H9 (cell line): ENCODE results near the gene ITGB2. TPM values are rescaled to one million over a fixed set of nuclear protein-coding genes. Genes with fewer than 3 reads are reported as not detected.
A peak's percentile ranks its signal among the peaks of the same experiment; 100 is the strongest.

Source experiments
- DNase-seq: peaks from one replicate; pipeline ENCODE4 v3.0.0-alpha.2; 2017
- H2AFZ ChIP-seq: one replicate; pipeline ENCODE4 v1.6.1; 2013; ENCODE audit warnings: mild to moderate bottlenecking, low read length, control low read depth, moderate library complexity
- H2AK5ac ChIP-seq: 2 replicates; pipeline ENCODE4 v1.6.1; 2013; ENCODE audit warnings: low read length, control low read depth, mixed read lengths; ENCODE audit not compliant: insufficient read length
- H2BK120ac ChIP-seq: one replicate; pipeline ENCODE4 v1.6.1; 2013; ENCODE audit warnings: low read depth, mild to moderate bottlenecking, low read length, control low read depth, inconsistent platforms; ENCODE audit not compliant: poor library complexity, severe bottlenecking
- H2BK12ac ChIP-seq: 2 replicates; pipeline ENCODE4 v1.6.1; 2013; ENCODE audit warnings: low read length, control low read depth, mixed read lengths, low read depth; ENCODE audit not compliant: insufficient read length
- H2BK15ac ChIP-seq: 2 replicates; pipeline ENCODE4 v1.6.1; 2013; ENCODE audit warnings: low read depth, low read length, control low read depth
- H2BK20ac ChIP-seq: one replicate; pipeline ENCODE4 v1.6.1; 2013; ENCODE audit warnings: low read depth, mild to moderate bottlenecking, low read length, control low read depth, inconsistent platforms; ENCODE audit not compliant: poor library complexity, severe bottlenecking
- H2BK5ac ChIP-seq: 2 replicates; pipeline ENCODE4 v1.6.1; 2013; ENCODE audit warnings: low read length, control low read depth, mixed read lengths; ENCODE audit not compliant: insufficient read length
- H3K14ac ChIP-seq: 2 replicates; pipeline ENCODE4 v1.6.1; 2013; ENCODE audit warnings: low read length, control low read depth; ENCODE audit not compliant: insufficient read depth
- H3K18ac ChIP-seq: 2 replicates; pipeline ENCODE4 v1.6.1; 2013; ENCODE audit warnings: low read depth, mild to moderate bottlenecking, mixed read lengths, low read length, control low read depth; ENCODE audit not compliant: insufficient read length
- H3K23ac ChIP-seq: 2 replicates; pipeline ENCODE4 v1.6.1; 2013; ENCODE audit warnings: low read length, control low read depth, mixed read lengths, low read depth; ENCODE audit not compliant: insufficient read length
- H3K23me2 ChIP-seq: 2 replicates; pipeline ENCODE4 v1.6.1; 2013; ENCODE audit warnings: low read depth, mild to moderate bottlenecking, mixed read lengths, low read length, control low read depth; ENCODE audit not compliant: insufficient read length, poor library complexity, severe bottlenecking
- H3K27ac ChIP-seq: 2 replicates; pipeline ENCODE4 v1.5.1; 2013; ENCODE audit warnings: low read length, control low read depth, mixed read lengths, low read depth; ENCODE audit not compliant: insufficient read length
- H3K27me3 ChIP-seq: 2 replicates; pipeline ENCODE4 v1.6.1; 2013; ENCODE audit warnings: low read length, control low read depth, inconsistent platforms; ENCODE audit not compliant: insufficient read depth
- H3K4ac ChIP-seq: 2 replicates; pipeline ENCODE4 v1.6.1; 2013; ENCODE audit warnings: low read depth, mild to moderate bottlenecking, control low read depth, inconsistent platforms, low read length, moderate library complexity
- H3K4me1 ChIP-seq: 2 replicates; pipeline ENCODE4 v1.6.1; 2013; ENCODE audit warnings: low read length, control low read depth, inconsistent platforms; ENCODE audit not compliant: insufficient read depth
- H3K4me2 ChIP-seq: 2 replicates; pipeline ENCODE4 v1.6.1; 2013; ENCODE audit warnings: low read length, control low read depth, mixed read lengths; ENCODE audit not compliant: insufficient read length, insufficient read depth
- H3K56ac ChIP-seq: 2 replicates; pipeline ENCODE4 v1.6.1; 2013; ENCODE audit warnings: low read depth, mild to moderate bottlenecking, mixed read lengths, low read length, control low read depth; ENCODE audit not compliant: insufficient read length
- H3K79me1 ChIP-seq: 2 replicates; pipeline ENCODE4 v1.6.1; 2013; ENCODE audit warnings: low read depth, mild to moderate bottlenecking, moderate library complexity, low read length, control low read depth, inconsistent platforms; ENCODE audit not compliant: insufficient read depth, poor library complexity, severe bottlenecking
- H3K79me2 ChIP-seq: 2 replicates; pipeline ENCODE4 v1.6.1; 2013; ENCODE audit warnings: low read length, control low read depth, inconsistent platforms; ENCODE audit not compliant: insufficient read depth
- H3K9ac ChIP-seq: 2 replicates; pipeline ENCODE4 v1.6.1; 2013; ENCODE audit warnings: low read length, control low read depth, mixed read lengths; ENCODE audit not compliant: insufficient read length; ENCODE audit errors: extremely low read depth
- H3K9me3 ChIP-seq: one replicate; pipeline ENCODE4 v1.6.1; 2013; ENCODE audit warnings: low read depth, low read length, inconsistent platforms; ENCODE audit not compliant: control insufficient read depth
- H3T11ph ChIP-seq: one replicate; pipeline ENCODE4 v1.6.1; 2013; ENCODE audit warnings: mild to moderate bottlenecking, low read length, control low read depth, inconsistent platforms
- H4K20me1 ChIP-seq: one replicate; pipeline ENCODE4 v1.6.1; 2013; ENCODE audit not compliant: control insufficient read depth, insufficient read length, insufficient read depth
- H4K5ac ChIP-seq: 2 replicates; pipeline ENCODE4 v1.6.1; 2013; ENCODE audit warnings: low read depth, mild to moderate bottlenecking, mixed read lengths, low read length, control low read depth; ENCODE audit not compliant: insufficient read length
- H4K8ac ChIP-seq: replicated peaks from 2 replicates; pipeline ENCODE4 v1.6.1; 2013; ENCODE audit warnings: low read length, control low read depth, mixed read lengths, low read depth; ENCODE audit not compliant: insufficient read length
- H4K91ac ChIP-seq: 2 replicates; pipeline ENCODE4 v1.6.1; 2013; ENCODE audit warnings: low read depth, mild to moderate bottlenecking, moderate library complexity, mixed read lengths, low read length, control low read depth; ENCODE audit not compliant: insufficient read length
- H3K27ac Mint-ChIP-seq, 3 experiments: 2 replicates in 2 of 3; 3 replicates in 1 of 3; pipeline ENCODE4 v1.8.0; 2020 to 2021; ENCODE audit warnings: mixed read lengths in 3 of 3, mild to moderate bottlenecking in 1 of 3, moderate library complexity in 1 of 3
- H3K27me3 Mint-ChIP-seq: 2 replicates; pipeline ENCODE4 v1.8.0; 2021; ENCODE audit warnings: low read depth, mild to moderate bottlenecking, moderate library complexity, mixed read lengths
- H3K36me3 Mint-ChIP-seq, 3 experiments: 2 replicates in 2 of 3; 3 replicates in 1 of 3; pipeline ENCODE4 v1.8.0; 2020 to 2021; ENCODE audit warnings: low read depth in 3 of 3, mixed read lengths in 3 of 3; ENCODE audit not compliant: insufficient read depth in 1 of 3
- H3K4me1 Mint-ChIP-seq, 2 experiments: 2 replicates each; pipeline ENCODE4 v1.8.0; 2020; ENCODE audit warnings: mixed read lengths in 2 of 2
- H3K4me3 Mint-ChIP-seq, 2 experiments: 2 replicates in 1 of 2; 3 replicates in 1 of 2; pipeline ENCODE4 v1.8.0; 2020 to 2021; ENCODE audit warnings: mild to moderate bottlenecking in 2 of 2, mixed read lengths in 2 of 2, moderate library complexity in 1 of 2
- H3K9me3 Mint-ChIP-seq, 2 experiments: 2 replicates in 1 of 2; 3 replicates in 1 of 2; pipeline ENCODE4 v1.8.0; 2020; ENCODE audit warnings: mild to moderate bottlenecking in 2 of 2, mixed read lengths in 2 of 2, moderate library complexity in 1 of 2
- WGBS: extraction: QIAGEN DNeasy Blood & Tissue Kit; methylation state at CpG from one replicate; pipeline ENCODE4 v1.1.7; 2013; ENCODE audit warnings: missing lambda C conversion rate, low lambda C conversion rate, mixed read lengths; ENCODE audit not compliant: insufficient read length; ENCODE audit errors: extremely low coverage; 5-methylcytosine and 5-hydroxymethylcytosine counted together
- total RNA-seq: library from RNA; stranded (reverse); gene quantifications from 2 replicates; pipeline ENCODE4 v1.2.1, GENCODE V29; 2021
- TF ChIP-seq, protein P1 (sequence below): fragments of 200-600 bp; sonication (generic); conservative IDR thresholded peaks from 3 replicates; pipeline ENCODE4 v1.8.0; 2021; ENCODE audit warnings: antibody characterized with exemption, mild to moderate bottlenecking

ITGB2 gene
- total RNA-seq, 1 experiment from 2014 or later: 1.1 TPM

DNA sequence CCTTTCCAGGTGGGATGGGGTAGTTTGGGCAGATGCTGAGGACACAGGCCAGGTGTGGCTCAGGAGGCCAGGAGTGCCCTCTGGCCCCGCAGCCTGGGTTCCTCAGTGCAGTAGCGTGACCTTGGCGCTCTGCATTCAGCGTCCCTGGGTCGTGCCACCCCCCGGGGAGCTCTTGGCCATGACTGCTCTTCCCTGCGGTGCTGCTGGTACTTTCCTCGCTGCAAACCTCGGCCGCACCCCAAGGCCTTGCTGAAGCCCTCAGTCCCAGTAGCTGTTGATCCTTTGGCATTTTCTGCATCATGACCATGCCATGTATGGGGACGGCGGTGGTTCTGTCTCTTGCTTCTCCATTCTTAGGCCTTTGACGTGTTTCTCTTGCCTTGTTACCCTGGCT, 32.9 kb upstream of the ITGB2 start:
- Histone ChIP-seq H3K4me2 (no peak overlapping the region), H3K23ac (no peak overlapping the region), H2AFZ (no peak overlapping the region), H4K91ac (no peak overlapping the region), H2BK15ac (no peak overlapping the region), H2BK5ac (no peak overlapping the region), H3K9me3 (no peaks in the 10 kb centered on the region), H3K56ac (no peak overlapping the region), H2AK5ac (no peak overlapping the region), H4K8ac (no peak overlapping the region), H2BK12ac (no peak overlapping the region), H4K5ac (no peak overlapping the region), H3K4ac (no peak overlapping the region), H3K27ac (no peak overlapping the region), H3K9ac (no peak overlapping the region), H3K4me1 (no peaks in the 10 kb centered on the region), H3K18ac (no peak overlapping the region), H3K79me1 (peaks cover 6% of the 10 kb centered on the region), H3K14ac (no peak overlapping the region), H3K27me3 (no peaks in the 10 kb centered on the region), H3T11ph (no peak overlapping the region), H2BK120ac (no peak overlapping the region), H4K20me1 (no peaks in the 10 kb centered on the region), H2BK20ac (no peak overlapping the region), H3K79me2 (peaks cover 24% of the 10 kb centered on the region; the same call in 1 of the 2 replicates), H3K23me2 (no peaks in the 10 kb centered on the region)
- no peak overlapping the region for H3K4me3 Mint-ChIP-seq
- peaks cover 2 to 3% of the 10 kb centered on the region in 2 experiments for H3K4me1 Mint-ChIP-seq
- TF ChIP-seq, protein P1, sequence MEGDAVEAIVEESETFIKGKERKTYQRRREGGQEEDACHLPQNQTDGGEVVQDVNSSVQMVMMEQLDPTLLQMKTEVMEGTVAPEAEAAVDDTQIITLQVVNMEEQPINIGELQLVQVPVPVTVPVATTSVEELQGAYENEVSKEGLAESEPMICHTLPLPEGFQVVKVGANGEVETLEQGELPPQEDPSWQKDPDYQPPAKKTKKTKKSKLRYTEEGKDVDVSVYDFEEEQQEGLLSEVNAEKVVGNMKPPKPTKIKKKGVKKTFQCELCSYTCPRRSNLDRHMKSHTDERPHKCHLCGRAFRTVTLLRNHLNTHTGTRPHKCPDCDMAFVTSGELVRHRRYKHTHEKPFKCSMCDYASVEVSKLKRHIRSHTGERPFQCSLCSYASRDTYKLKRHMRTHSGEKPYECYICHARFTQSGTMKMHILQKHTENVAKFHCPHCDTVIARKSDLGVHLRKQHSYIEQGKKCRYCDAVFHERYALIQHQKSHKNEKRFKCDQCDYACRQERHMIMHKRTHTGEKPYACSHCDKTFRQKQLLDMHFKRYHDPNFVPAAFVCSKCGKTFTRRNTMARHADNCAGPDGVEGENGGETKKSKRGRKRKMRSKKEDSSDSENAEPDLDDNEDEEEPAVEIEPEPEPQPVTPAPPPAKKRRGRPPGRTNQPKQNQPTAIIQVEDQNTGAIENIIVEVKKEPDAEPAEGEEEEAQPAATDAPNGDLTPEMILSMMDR: no peak
- WGBS: no CpG with 5 or more reads among the region's 13 CpGs
- H3K27me3 Mint-ChIP-seq: peaks cover 2% of the 10 kb centered on the region; the same call in 1 of the 2 replicates
- peaks cover 13 to 36% (median 29%) of the 10 kb centered on the region in 3 experiments; a peak in 6 of 7 replicates for H3K36me3 Mint-ChIP-seq
- no peaks in the 10 kb centered on the region for H3K9me3 Mint-ChIP-seq
- H3K27ac Mint-ChIP-seq: peak overlapping the region in 1 of 3 experiments; percentile 81; a peak in 3 of 7 replicates
- no peak for DNase-seq
